Neural progenitor cell (in vitro differentiated cells): ENCODE data around the gene DDIAS. TPM values are rescaled to one million over a fixed set of nuclear protein-coding genes. Genes with fewer than 3 reads are reported as not detected.

Experiments used
- DNase-seq: peaks from one replicate; pipeline ENCODE4 v3.0.0-alpha.2; 2016; ENCODE audit warnings: low spot score
- H2AFZ ChIP-seq: fragments of 200-600 bp; sonication (generic); replicated peaks from 2 replicates; pipeline ENCODE4 v1.6.1; 2016; ENCODE audit warnings: antibody characterized with exemption
- H3F3A ChIP-seq: fragments of 200-600 bp; sonication (generic); 2 replicates; pipeline ENCODE4 v1.6.1; 2016; ENCODE audit warnings: antibody characterized with exemption, low read depth
- H3K27ac ChIP-seq: fragments of 200-600 bp; sonication (generic); 2 replicates; pipeline ENCODE4 v1.5.1; 2016; ENCODE audit warnings: mild to moderate bottlenecking
- H3K27me3 ChIP-seq: fragments of 200-600 bp; sonication (generic); 2 replicates; pipeline ENCODE4 v1.6.1; 2016; ENCODE audit warnings: mild to moderate bottlenecking, moderate library complexity
- H3K36me3 ChIP-seq: fragments of 200-600 bp; sonication (generic); 2 replicates; pipeline ENCODE4 v1.5.1; 2016
- H3K4me1 ChIP-seq: fragments of 200-600 bp; sonication (generic); 2 replicates; pipeline ENCODE4 v1.6.1; 2016; ENCODE audit warnings: mixed run types
- H3K4me2 ChIP-seq: fragments of 200-600 bp; sonication (generic); 2 replicates; pipeline ENCODE4 v1.6.1; 2016
- H3K4me3 ChIP-seq: fragments of 200-600 bp; sonication (generic); 2 replicates; pipeline ENCODE4 v1.5.1; 2016
- H3K79me2 ChIP-seq: fragments of 200-600 bp; sonication (generic); 2 replicates; pipeline ENCODE4 v1.6.1; 2016; ENCODE audit warnings: low read depth
- H3K9ac ChIP-seq: fragments of 200-600 bp; sonication (generic); 2 replicates; pipeline ENCODE4 v1.6.1; 2016
- H3K9me3 ChIP-seq: fragments of 200-600 bp; sonication (generic); 2 replicates; pipeline ENCODE4 v1.5.1; 2016; ENCODE audit warnings: low read depth
- H4K20me1 ChIP-seq: fragments of 200-600 bp; sonication (generic); 2 replicates; pipeline ENCODE4 v1.6.1; 2016; ENCODE audit warnings: low read depth
- H3K27ac Mint-ChIP-seq: 3 replicates; pipeline ENCODE4 v1.8.0; 2021; ENCODE audit warnings: mixed read lengths
- H3K27me3 Mint-ChIP-seq: 2 replicates; pipeline ENCODE4 v1.8.0; 2022; ENCODE audit warnings: low read depth, mild to moderate bottlenecking, inconsistent platforms, moderate library complexity, mixed read lengths; ENCODE audit not compliant: insufficient read depth
- H3K36me3 Mint-ChIP-seq: 3 replicates; pipeline ENCODE4 v1.8.0; 2021; ENCODE audit warnings: mixed read lengths
- H3K4me1 Mint-ChIP-seq: 3 replicates; pipeline ENCODE4 v1.8.0; 2021; ENCODE audit warnings: mixed read lengths
- H3K4me3 Mint-ChIP-seq: 3 replicates; pipeline ENCODE4 v1.8.0; 2021; ENCODE audit warnings: mild to moderate bottlenecking, moderate library complexity, mixed read lengths
- H3K9me3 Mint-ChIP-seq: 3 replicates; pipeline ENCODE4 v1.8.0; 2020; ENCODE audit warnings: mixed read lengths
- EZH2 ChIP-seq: fragments of 200-600 bp; sonication (generic); IDR thresholded peaks from 2 replicates; pipeline ENCODE4 v1.6.1; 2017; ENCODE audit warnings: antibody characterized with exemption, mild to moderate bottlenecking, moderate library complexity
- EZH2phosphoT487 ChIP-seq: fragments of 200-600 bp; sonication (generic); IDR thresholded peaks from 2 replicates; pipeline ENCODE4 v1.6.1; 2017; ENCODE audit warnings: antibody characterized with exemption
- total RNA-seq: library from RNA; depleted of rRNA; stranded (reverse); fragments of >200 nt; gene quantifications from 2 replicates; pipeline ENCODE4 v1.2.3, GENCODE V29; 2015; ENCODE audit warnings: low replicate concordance
- TF ChIP-seq, protein P1 (sequence below): fragments of 200-600 bp; sonication (generic); IDR thresholded peaks from 2 replicates; pipeline ENCODE4 v1.5.1; 2017; ENCODE audit warnings: antibody characterized with exemption, mild to moderate bottlenecking

Gene DDIAS
- total RNA-seq, 1 donor from 2014 or later, result 47.7 TPM

DNA sequence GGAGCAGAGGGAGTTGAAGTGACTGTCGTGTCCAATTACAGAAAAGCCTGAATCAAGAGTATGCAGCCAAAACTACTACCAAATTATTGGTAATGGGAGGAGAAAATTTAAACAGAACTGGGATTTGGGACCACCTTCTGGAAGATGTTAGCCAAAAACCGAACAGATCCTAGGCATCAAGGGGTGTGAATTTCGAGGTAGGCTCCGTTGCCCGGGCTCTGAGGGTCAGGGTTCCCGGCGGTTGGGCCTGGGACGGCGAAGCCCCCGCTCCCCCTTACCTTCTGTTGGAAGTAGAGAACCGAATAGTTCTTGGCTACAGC lies 1.6 kb upstream of the DDIAS start:
- peak overlapping the region; percentile 34 for H3K27ac Mint-ChIP-seq
- Histone ChIP-seq H3K27me3 (no peaks in the 10 kb centered on the region), H3K79me2 (peaks cover 58% of the 10 kb centered on the region), H3F3A (peaks cover 18% of the 10 kb centered on the region), H3K36me3 (no peaks in the 10 kb centered on the region), H3K4me2 (peak overlapping the region; percentile 92), H3K4me1 (peaks cover 19% of the 10 kb centered on the region), H4K20me1 (no peaks in the 10 kb centered on the region), H3K9me3 (no peaks in the 10 kb centered on the region), H2AFZ (peak overlapping the region; percentile 90), H3K27ac (no peak overlapping the region), H3K4me3 (peak overlapping the region; percentile 67), H3K9ac (peak overlapping the region; percentile 39)
- peak overlapping the region; percentile 97 for H3K4me3 Mint-ChIP-seq
- no peaks in the 10 kb centered on the region for H3K9me3 Mint-ChIP-seq
- H3K36me3 Mint-ChIP-seq, result no peaks in the 10 kb centered on the region
- no peak for DNase-seq
- TF ChIP-seq, protein P1, sequence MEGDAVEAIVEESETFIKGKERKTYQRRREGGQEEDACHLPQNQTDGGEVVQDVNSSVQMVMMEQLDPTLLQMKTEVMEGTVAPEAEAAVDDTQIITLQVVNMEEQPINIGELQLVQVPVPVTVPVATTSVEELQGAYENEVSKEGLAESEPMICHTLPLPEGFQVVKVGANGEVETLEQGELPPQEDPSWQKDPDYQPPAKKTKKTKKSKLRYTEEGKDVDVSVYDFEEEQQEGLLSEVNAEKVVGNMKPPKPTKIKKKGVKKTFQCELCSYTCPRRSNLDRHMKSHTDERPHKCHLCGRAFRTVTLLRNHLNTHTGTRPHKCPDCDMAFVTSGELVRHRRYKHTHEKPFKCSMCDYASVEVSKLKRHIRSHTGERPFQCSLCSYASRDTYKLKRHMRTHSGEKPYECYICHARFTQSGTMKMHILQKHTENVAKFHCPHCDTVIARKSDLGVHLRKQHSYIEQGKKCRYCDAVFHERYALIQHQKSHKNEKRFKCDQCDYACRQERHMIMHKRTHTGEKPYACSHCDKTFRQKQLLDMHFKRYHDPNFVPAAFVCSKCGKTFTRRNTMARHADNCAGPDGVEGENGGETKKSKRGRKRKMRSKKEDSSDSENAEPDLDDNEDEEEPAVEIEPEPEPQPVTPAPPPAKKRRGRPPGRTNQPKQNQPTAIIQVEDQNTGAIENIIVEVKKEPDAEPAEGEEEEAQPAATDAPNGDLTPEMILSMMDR, result no peak
- TF ChIP-seq EZH2phosphoT487, result no peak
- no peak for TF ChIP-seq EZH2
- peaks cover 28% of the 10 kb centered on the region for H3K4me1 Mint-ChIP-seq
- H3K27me3 Mint-ChIP-seq, result peaks cover 2% of the 10 kb centered on the region

DNA sequence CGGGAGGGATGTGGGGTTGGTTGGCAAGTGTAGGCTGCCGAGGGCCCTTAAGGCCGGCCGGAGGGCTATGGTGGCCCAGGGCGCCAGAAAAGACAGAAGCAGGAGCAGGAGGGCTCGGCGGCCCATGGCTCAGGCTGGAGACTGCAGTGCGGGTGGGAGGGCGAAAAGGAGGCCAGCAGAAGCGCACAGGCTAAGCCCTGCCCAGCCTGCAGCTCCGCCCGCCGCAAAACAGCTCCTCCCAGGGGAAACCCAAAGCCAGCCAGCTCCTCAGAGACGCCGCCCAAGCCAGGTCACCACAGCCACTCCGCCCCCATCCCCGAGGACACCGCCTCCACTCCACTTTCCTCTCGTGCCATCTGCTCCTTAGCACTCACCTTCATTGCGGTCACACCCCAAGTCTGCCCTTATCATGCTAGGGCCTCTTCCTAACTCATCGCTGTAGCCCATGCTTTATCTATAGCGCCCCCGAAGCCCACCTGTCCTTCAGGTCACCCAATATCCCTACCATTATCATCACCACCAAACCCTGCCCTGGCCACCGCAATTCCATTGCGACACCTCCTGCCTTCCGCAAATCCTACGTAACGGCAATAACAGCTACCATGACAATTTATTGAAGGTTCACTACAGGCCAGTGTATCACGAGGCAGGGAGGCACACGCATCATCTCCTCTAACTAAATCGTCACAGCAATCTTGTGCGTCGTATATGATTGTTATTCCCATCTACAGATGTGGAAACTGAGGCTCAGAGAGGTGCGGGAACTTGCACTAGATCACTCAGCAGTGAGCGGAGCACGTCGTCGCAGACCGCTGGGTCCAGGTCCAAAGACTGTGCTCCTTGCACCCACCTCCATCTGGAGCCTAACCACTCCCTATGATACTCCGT lies 1.0 kb upstream of the DDIAS start, which contains the start of gene PRCP:
TSS of gene PRCP (minus strand) at position 154 of the 888 bp plus-strand sequence. CDS start at position 126, 28 bp downstream.
- H3K27ac ChIP-seq, result no peak within 1 kb of the TSS
- peaks cover 28% of the 10 kb centered on the region for H3K4me1 Mint-ChIP-seq
- no peaks in the 10 kb centered on the region for H3K9me3 Mint-ChIP-seq

DNA sequence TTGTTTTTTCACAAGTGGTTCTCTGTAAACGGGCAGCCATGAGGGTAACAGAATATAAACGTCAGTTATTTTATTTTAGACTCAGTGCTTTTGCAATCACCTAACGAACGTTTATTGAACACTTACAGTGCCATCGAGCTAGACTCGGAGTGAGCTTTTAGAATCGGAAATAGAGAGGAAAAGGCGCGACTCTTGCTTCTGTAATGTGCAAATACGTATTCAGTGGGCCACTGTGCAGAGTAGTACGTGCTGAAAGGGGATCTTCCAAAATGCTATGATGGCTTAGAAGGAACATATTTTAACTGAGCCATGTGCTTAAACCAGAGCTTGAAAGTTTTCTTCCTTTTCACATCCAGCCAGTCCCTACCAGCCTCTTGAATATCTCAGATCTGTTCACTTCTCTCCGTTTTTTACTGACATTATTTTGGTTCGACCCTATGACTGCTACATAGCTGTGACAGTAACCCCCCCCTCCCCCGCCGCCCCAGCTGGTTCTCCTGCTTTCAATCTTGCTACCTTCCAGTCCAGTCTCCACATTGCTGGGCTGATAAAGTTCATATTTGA lies 468 bp downstream of the DDIAS start:
- Histone ChIP-seq H3K4me3 (peak overlapping the region; percentile 67), H3K9me3 (no peaks in the 10 kb centered on the region), H3K9ac (peak overlapping the region; percentile 14), H3F3A (peaks cover 18% of the 10 kb centered on the region), H4K20me1 (no peaks in the 10 kb centered on the region), H3K79me2 (peaks cover 76% of the 10 kb centered on the region), H3K27me3 (no peaks in the 10 kb centered on the region), H3K27ac (no peak overlapping the region), H3K36me3 (no peaks in the 10 kb centered on the region), H2AFZ (peak overlapping the region; percentile 75), H3K4me1 (peaks cover 26% of the 10 kb centered on the region), H3K4me2 (peak overlapping the region; percentile 92)
- Mint-ChIP-seq H3K27me3 (peaks cover 2% of the 10 kb centered on the region), H3K4me1 (peaks cover 28% of the 10 kb centered on the region), H3K9me3 (no peaks in the 10 kb centered on the region), H3K36me3 (no peaks in the 10 kb centered on the region), H3K4me3 (peak overlapping the region; percentile 97), H3K27ac (no peak overlapping the region)
- TF ChIP-seq EZH2, result no peak
- no peak for TF ChIP-seq EZH2phosphoT487
- TF ChIP-seq, protein P1, result no peak
- no peak for DNase-seq

More for the DNA sequence above, 1.0 kb upstream of the DDIAS start, which contains the start of gene PRCP:
- Histone ChIP-seq H3K36me3 (no peaks in the 10 kb centered on the region), H3K27me3 (no peaks in the 10 kb centered on the region), H3K79me2 (peaks cover 61% of the 10 kb centered on the region), H4K20me1 (no peaks in the 10 kb centered on the region), H3K4me2 (peak within 1 kb of the TSS; percentile 92), H3F3A (peaks cover 18% of the 10 kb centered on the region), H2AFZ (peak within 1 kb of the TSS; percentile 90), H3K4me3 (peak within 1 kb of the TSS; percentile 67), H3K4me1 (peaks cover 19% of the 10 kb centered on the region), H3K9me3 (no peaks in the 10 kb centered on the region), H3K9ac (peak within 1 kb of the TSS; percentile 39)
- peak within 1 kb of the TSS; percentile 97 for H3K4me3 Mint-ChIP-seq
- TF ChIP-seq EZH2, result peak; percentile 5
- TF ChIP-seq, protein P1, result no peak
- no peak for TF ChIP-seq EZH2phosphoT487
- DNase-seq, result peak; percentile 93
- H3K27me3 Mint-ChIP-seq, result peaks cover 2% of the 10 kb centered on the region
- H3K27ac Mint-ChIP-seq, result peak within 1 kb of the TSS; percentile 59
- no peaks in the 10 kb centered on the region for H3K36me3 Mint-ChIP-seq
